OCI-LY3 (cell line): Measurements from ENCODE around the gene GABARAP.

Experiments
- H2AFZ ChIP-seq: fragments of 200-600, 300-600 bp; shearing (Covaris generic); 2 replicates; pipeline ENCODE4 v1.6.0; 2014; ENCODE audit warnings: antibody characterized with exemption, low read depth, low read length
- H3K27ac ChIP-seq: fragments of 200-600, 300-600 bp; sonication (generic); 2 replicates; pipeline ENCODE4 v1.5.1; 2014; ENCODE audit warnings: mild to moderate bottlenecking, low read length, moderate library complexity, mixed read lengths
- H3K27me3 ChIP-seq: fragments of 200-600, 300-600 bp; sonication (generic); 2 replicates; pipeline ENCODE4 v1.6.1; 2014; ENCODE audit warnings: low read depth, low read length, mixed read lengths
- H3K36me3 ChIP-seq: fragments of 200-600, 300-600 bp; sonication (generic); replicated peaks from 2 replicates; pipeline ENCODE3; 2014; ENCODE audit warnings: low read depth, low read length, mixed read lengths
- H3K4me1 ChIP-seq: fragments of 300-600, 200-600 bp; sonication (generic); 2 replicates; pipeline ENCODE4 v1.6.1; 2014; ENCODE audit warnings: low read length, mixed read lengths
- H3K4me2 ChIP-seq: fragments of 200-600, 300-600 bp; sonication (generic); 2 replicates; pipeline ENCODE4 v1.6.1; 2014; ENCODE audit warnings: low read length, mixed read lengths
- H3K4me3 ChIP-seq: fragments of 300-600, 200-600 bp; sonication (generic); 2 replicates; pipeline ENCODE4 v1.5.1; 2014; ENCODE audit warnings: antibody characterized with exemption, mild to moderate bottlenecking, low read length, moderate library complexity
- H3K79me2 ChIP-seq: fragments of 300-600, 200-600 bp; shearing (Covaris generic); 2 replicates; pipeline ENCODE4 v1.6.1; 2014; ENCODE audit warnings: mild to moderate bottlenecking, low read length, mixed read lengths
- H3K9ac ChIP-seq: fragments of 300-600, 200-600 bp; shearing (Covaris generic); 2 replicates; pipeline ENCODE4 v1.6.0; 2014; ENCODE audit warnings: mild to moderate bottlenecking, low read length, moderate library complexity
- H3K9me3 ChIP-seq: fragments of 200-600, 300-600 bp; shearing (Covaris generic); 2 replicates; pipeline ENCODE4 v1.6.1; 2014; ENCODE audit warnings: low read length, mixed read lengths; ENCODE audit not compliant: insufficient read depth
- H4K20me1 ChIP-seq: fragments of 200-600, 300-600 bp; sonication (generic); 2 replicates; pipeline ENCODE4 v1.6.1; 2016; ENCODE audit warnings: low read length, mixed read lengths; ENCODE audit not compliant: insufficient read depth
- EZH2phosphoT487 ChIP-seq: fragments of 200-600 bp; shearing (Covaris generic); IDR thresholded peaks from 2 replicates; pipeline ENCODE4 v1.6.1; 2018; ENCODE audit warnings: antibody characterized with exemption, mixed run types, low read depth
- TF ChIP-seq, protein P1 (sequence below): fragments of 200-600, 300-600 bp; sonication (generic); IDR thresholded peaks from 2 replicates; pipeline ENCODE4 v1.5.1; 2014; ENCODE audit warnings: antibody characterized with exemption, low read length, low read depth

The GABARAP gene

DNA sequence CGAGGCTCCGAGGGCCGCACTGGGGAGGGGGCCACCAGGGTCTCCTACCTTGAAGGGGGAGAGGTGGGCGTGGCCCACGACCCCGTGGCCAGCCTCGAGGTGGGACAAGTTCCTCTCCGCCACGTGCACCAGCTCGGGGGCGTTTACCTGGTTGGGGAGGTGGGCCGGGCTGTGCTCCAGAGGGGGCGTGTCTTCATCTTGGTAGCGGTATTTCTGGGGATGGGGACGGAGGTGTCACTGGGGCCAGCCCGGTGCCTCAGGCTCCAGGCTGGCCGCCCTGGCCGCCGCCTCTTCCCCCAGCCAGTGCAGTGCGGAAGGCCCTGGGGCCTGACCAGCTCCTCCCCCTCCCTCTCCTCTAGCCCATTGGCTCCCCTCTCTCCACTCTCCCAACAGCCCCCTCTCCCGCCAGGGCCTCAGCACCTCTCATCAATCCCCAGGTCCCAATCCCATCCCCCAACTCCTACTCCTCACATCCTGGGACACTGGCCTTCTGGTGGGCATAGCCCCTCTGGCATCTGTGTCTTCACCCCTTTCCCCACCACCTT lies 34.1 kb downstream of the GABARAP start:
- TF ChIP-seq EZH2phosphoT487, result no peak
- TF ChIP-seq, protein P1, sequence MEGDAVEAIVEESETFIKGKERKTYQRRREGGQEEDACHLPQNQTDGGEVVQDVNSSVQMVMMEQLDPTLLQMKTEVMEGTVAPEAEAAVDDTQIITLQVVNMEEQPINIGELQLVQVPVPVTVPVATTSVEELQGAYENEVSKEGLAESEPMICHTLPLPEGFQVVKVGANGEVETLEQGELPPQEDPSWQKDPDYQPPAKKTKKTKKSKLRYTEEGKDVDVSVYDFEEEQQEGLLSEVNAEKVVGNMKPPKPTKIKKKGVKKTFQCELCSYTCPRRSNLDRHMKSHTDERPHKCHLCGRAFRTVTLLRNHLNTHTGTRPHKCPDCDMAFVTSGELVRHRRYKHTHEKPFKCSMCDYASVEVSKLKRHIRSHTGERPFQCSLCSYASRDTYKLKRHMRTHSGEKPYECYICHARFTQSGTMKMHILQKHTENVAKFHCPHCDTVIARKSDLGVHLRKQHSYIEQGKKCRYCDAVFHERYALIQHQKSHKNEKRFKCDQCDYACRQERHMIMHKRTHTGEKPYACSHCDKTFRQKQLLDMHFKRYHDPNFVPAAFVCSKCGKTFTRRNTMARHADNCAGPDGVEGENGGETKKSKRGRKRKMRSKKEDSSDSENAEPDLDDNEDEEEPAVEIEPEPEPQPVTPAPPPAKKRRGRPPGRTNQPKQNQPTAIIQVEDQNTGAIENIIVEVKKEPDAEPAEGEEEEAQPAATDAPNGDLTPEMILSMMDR, result no peak
- Histone ChIP-seq H3K79me2 (no peaks in the 10 kb centered on the region), H3K4me1 (peaks cover 10% of the 10 kb centered on the region), H3K27ac (no peak overlapping the region), H2AFZ (no peak overlapping the region), H3K36me3 (no peaks in the 10 kb centered on the region), H3K4me3 (no peak overlapping the region), H3K4me2 (no peak overlapping the region), H3K27me3 (no peaks in the 10 kb centered on the region), H3K9me3 (no peaks in the 10 kb centered on the region), H4K20me1 (no peaks in the 10 kb centered on the region), H3K9ac (no peak overlapping the region)

DNA sequence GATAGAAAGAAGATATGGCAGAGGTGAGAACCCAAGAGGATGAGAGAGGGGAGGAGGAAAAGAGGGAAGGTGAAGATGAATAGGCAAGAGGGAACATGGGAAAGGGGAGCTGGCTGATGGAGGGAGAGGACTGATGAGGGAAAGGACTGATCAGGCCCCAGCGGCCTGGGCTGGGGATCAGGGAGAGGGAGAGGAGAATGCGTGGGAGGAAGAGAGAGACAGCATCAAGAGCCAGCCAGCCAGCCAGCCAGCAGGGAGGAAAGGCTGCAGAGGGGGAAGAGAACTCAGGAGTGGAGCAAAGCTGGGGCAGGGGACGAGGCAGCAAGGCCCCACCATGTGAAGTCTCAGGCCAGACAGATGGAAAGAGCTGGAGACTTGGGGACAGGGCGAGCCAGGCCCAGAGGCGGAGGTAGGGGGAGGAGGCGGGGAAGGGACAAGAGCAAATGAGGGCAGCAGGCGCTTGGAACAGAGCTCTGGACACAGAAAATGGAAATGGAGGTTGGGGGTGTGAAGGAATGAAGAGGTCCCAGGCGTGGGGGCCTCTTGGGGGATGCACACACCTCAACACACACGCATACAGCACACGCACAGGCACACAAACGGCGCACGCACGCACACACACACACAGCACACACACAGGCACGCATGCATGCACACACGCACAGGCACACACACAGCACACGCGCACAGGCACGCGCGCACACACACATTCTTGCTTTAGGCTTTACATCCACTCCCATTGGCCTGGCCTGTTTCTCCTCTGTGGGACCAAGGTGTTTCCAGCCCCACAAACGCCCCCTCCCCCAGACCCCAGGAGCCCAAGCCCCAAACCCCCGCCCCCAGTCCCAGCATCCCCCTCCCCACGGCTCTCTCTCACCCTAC lies 34.9 kb downstream of the GABARAP start:
- Histone ChIP-seq H3K36me3 (no peaks in the 10 kb centered on the region), H3K4me2 (no peak overlapping the region), H3K27ac (no peak overlapping the region), H3K9ac (no peak overlapping the region), H3K27me3 (no peaks in the 10 kb centered on the region), H3K4me1 (peaks cover 10% of the 10 kb centered on the region), H3K9me3 (no peaks in the 10 kb centered on the region), H3K79me2 (no peaks in the 10 kb centered on the region), H3K4me3 (no peak overlapping the region), H2AFZ (no peak overlapping the region), H4K20me1 (no peaks in the 10 kb centered on the region)
- TF ChIP-seq EZH2phosphoT487, result no peak
- TF ChIP-seq, protein P1, result no peak

DNA sequence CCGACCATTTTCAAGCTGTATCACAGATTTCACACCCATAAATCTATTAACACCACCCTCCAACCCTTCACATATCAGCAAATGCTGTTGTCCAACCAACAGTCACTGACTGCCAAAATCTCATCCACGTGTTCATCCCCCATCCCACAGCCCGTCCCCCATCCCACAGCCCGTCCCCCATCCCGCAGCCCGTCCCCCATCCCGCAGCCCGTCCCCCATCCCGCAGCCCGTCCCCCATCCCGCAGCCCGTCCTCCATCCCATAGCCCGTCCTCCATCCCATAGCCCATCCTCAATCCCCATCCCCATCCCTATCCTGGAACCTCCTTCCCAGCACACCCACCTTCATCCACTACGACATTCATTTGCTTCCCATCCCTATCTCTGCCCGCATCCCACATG lies 36.7 kb downstream of the GABARAP start:
- TF ChIP-seq, protein P1, result no peak
- TF ChIP-seq EZH2phosphoT487, result no peak
- peak overlapping the region; percentile 83; the same call in 1 of the 2 replicates for H2AFZ ChIP-seq
- peak overlapping the region; percentile 90 for H3K4me2 ChIP-seq
- no peak overlapping the region for H3K27ac ChIP-seq
- no peaks in the 10 kb centered on the region for H4K20me1 ChIP-seq
- H3K79me2 ChIP-seq, result no peaks in the 10 kb centered on the region
- no peaks in the 10 kb centered on the region for H3K27me3 ChIP-seq
- H3K4me3 ChIP-seq, result peak overlapping the region; percentile 76
- no peaks in the 10 kb centered on the region for H3K36me3 ChIP-seq
- no peaks in the 10 kb centered on the region for H3K9me3 ChIP-seq
- H3K9ac ChIP-seq, result peak overlapping the region; percentile 38
- peaks cover 10% of the 10 kb centered on the region for H3K4me1 ChIP-seq

DNA sequence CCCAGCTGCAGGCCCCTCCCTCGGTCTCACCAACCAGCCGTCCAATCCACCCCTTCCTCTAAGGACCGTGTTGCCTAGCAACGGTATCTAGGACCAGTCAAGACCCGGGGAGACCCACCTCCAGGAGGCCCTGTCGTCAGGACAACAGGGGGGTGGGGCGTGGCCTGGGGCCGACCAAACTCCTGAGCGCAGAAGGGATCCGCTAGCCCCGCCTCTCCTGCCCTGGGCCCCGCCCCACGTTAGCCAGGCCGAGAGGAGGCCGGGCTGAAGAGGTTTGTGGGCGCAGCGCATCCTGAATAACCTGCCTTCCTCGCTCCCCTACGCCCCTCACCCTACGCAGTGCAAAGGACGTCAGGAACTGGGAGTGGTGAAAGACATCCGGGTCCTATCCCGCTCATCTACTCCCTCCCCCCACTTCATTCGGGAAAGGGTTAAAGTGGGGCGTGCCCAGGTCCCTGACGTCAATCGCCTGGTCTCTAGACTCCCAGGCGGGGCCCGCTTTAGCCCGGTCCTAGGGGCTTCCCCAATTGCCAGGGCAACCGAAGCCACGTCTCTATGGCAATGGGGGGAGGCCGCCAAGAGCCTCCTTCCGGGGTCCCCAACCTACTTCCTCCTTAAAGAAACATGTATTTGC lies 37.3 kb downstream of the GABARAP start:
- H3K79me2 ChIP-seq, result no peaks in the 10 kb centered on the region
- TF ChIP-seq, protein P1, result no peak
- no peak for TF ChIP-seq EZH2phosphoT487
- peak overlapping the region; percentile 83 for H2AFZ ChIP-seq
- H3K4me3 ChIP-seq, result peak overlapping the region; percentile 76
- H4K20me1 ChIP-seq, result no peaks in the 10 kb centered on the region
- no peaks in the 10 kb centered on the region for H3K27me3 ChIP-seq
- H3K4me1 ChIP-seq, result peaks cover 10% of the 10 kb centered on the region
- peak overlapping the region; percentile 90 for H3K4me2 ChIP-seq
- no peaks in the 10 kb centered on the region for H3K9me3 ChIP-seq
- H3K9ac ChIP-seq, result peak overlapping the region; percentile 41
- H3K27ac ChIP-seq, result peak overlapping the region; percentile 35
- H3K36me3 ChIP-seq, result no peaks in the 10 kb centered on the region
